ENCODE measurements around the gene MCEMP1. TPM values are rescaled to one million over a fixed set of nuclear protein-coding genes. Genes with fewer than 3 reads are reported as not detected.

MCEMP1 gene
- total RNA-seq, 1 donor from 2014 or later, result not detected

- Mint-ChIP-seq H3K27ac (ENCODE audit: unreplicated experiment) (no peak overlapping the region), H3K9me3 (ENCODE audit: low read depth) (no peaks in the 10 kb centered on the region), H3K36me3 (ENCODE audit: low read depth) (no peaks in the 10 kb centered on the region), H3K4me3 (ENCODE audit: unreplicated experiment) (no peak overlapping the region), H3K27me3 (ENCODE audit: low read depth) (peaks cover 11% of the 10 kb centered on the region), H3K4me1 (ENCODE audit: low read depth) (no peaks in the 10 kb centered on the region)
- TF ChIP-seq CTCF (IDR thresholded peaks at IDR 0.05), result no peak
- no peak for DNase-seq (ENCODE audit: low spot score)
These were observed 33.1 kb downstream of the MCEMP1 start for GRCh38 chr19:7709932-7710460.

- Mint-ChIP-seq H3K27ac (ENCODE audit: unreplicated experiment) (no peak overlapping the region), H3K9me3 (ENCODE audit: low read depth) (no peaks in the 10 kb centered on the region), H3K27me3 (ENCODE audit: low read depth) (peaks cover 11% of the 10 kb centered on the region), H3K4me3 (ENCODE audit: unreplicated experiment) (no peak overlapping the region), H3K4me1 (ENCODE audit: low read depth) (no peaks in the 10 kb centered on the region), H3K36me3 (ENCODE audit: low read depth) (no peaks in the 10 kb centered on the region)
- DNase-seq (ENCODE audit: low spot score), result no peak
- no peak for TF ChIP-seq CTCF (IDR thresholded peaks at IDR 0.05)
These were observed 33.7 kb downstream of the MCEMP1 start for GRCh38 chr19:7710616-7711015.

- no peak for TF ChIP-seq CTCF (IDR thresholded peaks at IDR 0.05)
- Mint-ChIP-seq H3K4me1 (ENCODE audit: low read depth) (no peaks in the 10 kb centered on the region), H3K27ac (ENCODE audit: unreplicated experiment) (no peak overlapping the region), H3K27me3 (ENCODE audit: low read depth) (peaks cover 2% of the 10 kb centered on the region), H3K4me3 (ENCODE audit: unreplicated experiment) (no peak overlapping the region), H3K9me3 (ENCODE audit: low read depth) (peaks cover 7% of the 10 kb centered on the region), H3K36me3 (ENCODE audit: low read depth) (no peaks in the 10 kb centered on the region)
- DNase-seq (ENCODE audit: low spot score), result no peak
These were observed 38.8 kb downstream of the MCEMP1 start for GRCh38 chr19:7715671-7716070.

- Mint-ChIP-seq H3K9me3 (ENCODE audit: low read depth) (peaks cover 7% of the 10 kb centered on the region), H3K27ac (ENCODE audit: unreplicated experiment) (no peak overlapping the region), H3K27me3 (ENCODE audit: low read depth) (peaks cover 2% of the 10 kb centered on the region), H3K36me3 (ENCODE audit: low read depth) (no peaks in the 10 kb centered on the region), H3K4me1 (ENCODE audit: low read depth) (no peaks in the 10 kb centered on the region), H3K4me3 (ENCODE audit: unreplicated experiment) (no peak overlapping the region)
- TF ChIP-seq CTCF (IDR thresholded peaks at IDR 0.05), result no peak
- DNase-seq (ENCODE audit: low spot score), result no peak
These were observed 39.9 kb downstream of the MCEMP1 start for GRCh38 chr19:7716762-7717161.

GRCh38 chr19:7718668-7719067, 41.8 kb downstream of the MCEMP1 start:
- Mint-ChIP-seq H3K27ac (ENCODE audit: unreplicated experiment) (no peak overlapping the region), H3K4me3 (ENCODE audit: unreplicated experiment) (no peak overlapping the region), H3K27me3 (ENCODE audit: low read depth) (peaks cover 12% of the 10 kb centered on the region), H3K4me1 (ENCODE audit: low read depth) (no peaks in the 10 kb centered on the region), H3K9me3 (ENCODE audit: low read depth) (peaks cover 7% of the 10 kb centered on the region), H3K36me3 (ENCODE audit: low read depth) (no peaks in the 10 kb centered on the region)
- DNase-seq (ENCODE audit: low spot score), result no peak
- TF ChIP-seq CTCF (IDR thresholded peaks at IDR 0.05), result no peak

All from chondrocyte (in vitro differentiated cells).